Transverse colon (tissue), 4 donors: ENCODE data around the gene CDKAL1.

Experiments
- CTCF ChIP-seq, 5 experiments: fragments of 200-600 bp in 3 of 5; fragments of 450-650 bp in 2 of 5; sonication (generic) in 3 of 5; IDR thresholded peaks; 1 replicate in 2 of 5; 2 replicates in 3 of 5; pipeline ENCODE4 v1.5.1; 2016 to 2017; ENCODE audit warnings: antibody characterized with exemption in 5 of 5, inconsistent platforms in 3 of 5, mild to moderate bottlenecking in 2 of 5, moderate library complexity in 1 of 5
- POLR2AphosphoS5 ChIP-seq, 3 donors: sonication (generic); formaldehyde crosslinking; IDR thresholded peaks; one replicate each; pipeline ENCODE4 v1.6.1; 2016; ENCODE audit warnings: antibody characterized with exemption in 3 of 3

GRCh38 chr6:20687494-20687893 is 153.2 kb downstream of the CDKAL1 start:
- TF ChIP-seq POLR2AphosphoS5 (IDR thresholded peaks at IDR 0.05) (no peak), CTCF (IDR thresholded peaks at IDR 0.05) (no peak)
